K562 (cell line): ENCODE data around the gene FTSJ3. TPM values are rescaled to one million over a fixed set of nuclear protein-coding genes. Genes with fewer than 3 reads are reported as not detected.
A peak's percentile ranks its signal among the peaks of the same experiment; 100 is the strongest.

Source experiments
- ATAC-seq: fragments of 200-7000 bp; cut with Tn5 transposase; 3 replicates; pipeline ENCODE4 v1.9.1; 2020; ENCODE audit warnings: moderate library complexity
- BruUV-seq: library from RNA; stranded (reverse); fragments of 400-500 nt; replicated peaks from 2 replicates; lab custom pipeline; 2021; lab: Mats Ljungman, UMichigan
- CTCF ChIA-PET: fragments of 300-600 bp; formaldehyde crosslinking; extraction: SDS; loops from one replicate; lab custom pipeline; 2021; ENCODE audit warnings: low intra/inter-chr PET ratio; lab: Yijun Ruan, JAX
- POLR2A ChIA-PET: fragments of 300-600, 350-650 bp; sonication (Branson Sonifier 250); formaldehyde crosslinking; extraction: SDS; loops from one replicate; lab custom pipeline; 2021; ENCODE audit warnings: antibody characterized with exemption, inconsistent platforms; lab: Yijun Ruan, JAX
- DNase-seq, 4 experiments: peaks; one replicate each; pipeline versions ENCODE4 v3.0.0 to v3.0.0-alpha.2; 2011 to 2018; ENCODE audit warnings: low spot score in 3 of 4, mixed read lengths in 3 of 4; ENCODE audit errors: extremely low read depth in 1 of 4
- FAIRE-seq: peaks from 2 replicates; lab custom pipeline; 2011; peaks lifted over from hg19 to GRCh38; lab: Jason Lieb, UNC
- H2AFZ ChIP-seq: 2 replicates; pipeline ENCODE4 v1.6.0; 2011; ENCODE audit warnings: low read depth, low read length, control low read depth, inconsistent platforms
- H3K27ac ChIP-seq: fragments of 200-600 bp; 3 replicates; pipeline ENCODE4 v1.8.0; 2011; ENCODE audit warnings: low read depth, mild to moderate bottlenecking, control low read depth, inconsistent platforms, low read length, moderate library complexity, mixed read lengths; ENCODE audit errors: extremely low read depth
- H3K27me3 ChIP-seq, 2 experiments: fragments of 300-600 bp in 1 of 2; 2 replicates in 1 of 2; 3 replicates in 1 of 2; pipeline versions ENCODE4 v1.6.0 to v1.8.0; 2011; ENCODE audit warnings: inconsistent platforms in 2 of 2, low read length in 2 of 2, mild to moderate bottlenecking in 1 of 2, mixed read lengths in 1 of 2, moderate library complexity in 1 of 2; ENCODE audit not compliant: control insufficient read depth in 2 of 2, insufficient read depth in 2 of 2
- H3K36me3 ChIP-seq: fragments of 300-600 bp; 3 replicates; pipeline ENCODE4 v1.8.0; 2011; ENCODE audit warnings: mild to moderate bottlenecking, low read length, inconsistent platforms; ENCODE audit not compliant: control insufficient read depth, insufficient read depth
- H3K4me1 ChIP-seq, 2 experiments: fragments of 200-600 bp in 1 of 2; replicated peaks in 1 of 2; 2 replicates in 1 of 2; 3 replicates in 1 of 2; pipeline versions ENCODE4 v1.5.1 to v1.8.0; 2011; ENCODE audit warnings: inconsistent platforms in 2 of 2, low read length in 2 of 2, mild to moderate bottlenecking in 1 of 2, mixed read lengths in 1 of 2, moderate library complexity in 1 of 2; ENCODE audit not compliant: control insufficient read depth in 2 of 2, insufficient read depth in 2 of 2
- H3K4me2 ChIP-seq: 2 replicates; pipeline ENCODE4 v1.6.1; 2011; ENCODE audit warnings: low read length, control low read depth, inconsistent platforms, mixed read lengths; ENCODE audit not compliant: insufficient read depth
- H3K4me3 ChIP-seq: fragments of 200-600 bp; sonication (generic), shearing (Covaris generic); 2 replicates; pipeline ENCODE4 v1.5.1; 2016; ENCODE audit warnings: control low read depth, inconsistent platforms
- H3K79me2 ChIP-seq: fragments of 200-600 bp; 3 replicates; pipeline ENCODE4 v1.8.0; 2011; ENCODE audit warnings: low read length, inconsistent platforms; ENCODE audit not compliant: control insufficient read depth, insufficient read depth
- H3K9ac ChIP-seq, 2 experiments: 2 replicates each; pipeline versions ENCODE4 v1.6.0 to v1.6.1; 2011; ENCODE audit warnings: low read depth in 2 of 2, low read length in 2 of 2, control low read depth in 1 of 2, inconsistent platforms in 1 of 2, mild to moderate bottlenecking in 1 of 2, mixed read lengths in 1 of 2; ENCODE audit not compliant: insufficient read depth in 1 of 2
- H3K9me1 ChIP-seq: one replicate; pipeline ENCODE4 v1.6.0; 2011; ENCODE audit warnings: inconsistent platforms, mild to moderate bottlenecking, low read length, moderate library complexity; ENCODE audit not compliant: control insufficient read depth, insufficient read depth
- H3K9me3 ChIP-seq: replicated peaks from 2 replicates; pipeline ENCODE4 v1.5.1; 2011; ENCODE audit warnings: low read depth, low read length, inconsistent platforms; ENCODE audit not compliant: control insufficient read depth, insufficient read depth
- H4K20me1 ChIP-seq: replicated peaks from 2 replicates; pipeline ENCODE4 v1.6.1; 2011; ENCODE audit warnings: low read length, inconsistent platforms, mixed read lengths; ENCODE audit not compliant: control insufficient read depth, insufficient read depth
- E2F6 ChIP-seq, 2 experiments: IDR thresholded peaks; 2 replicates each; pipeline ENCODE4 v1.6.1; 2011; ENCODE audit warnings: borderline replicate concordance in 1 of 2, control low read depth in 1 of 2, low read depth in 1 of 2, low read length in 1 of 2, mild to moderate bottlenecking in 1 of 2, mixed read lengths in 1 of 2, moderate library complexity in 1 of 2; ENCODE audit not compliant: insufficient read depth in 1 of 2, insufficient read length in 1 of 2, poor library complexity in 1 of 2, severe bottlenecking in 1 of 2; ENCODE audit errors: extremely low read depth in 1 of 2
- KLF16 ChIP-seq: IDR thresholded peaks from 2 replicates; pipeline ENCODE4 v1.6.1; 2016; ENCODE audit warnings: antibody characterized with exemption
- L3MBTL2 ChIP-seq: fragments of 450-650 bp; IDR thresholded peaks from 2 replicates; pipeline ENCODE4 v1.6.1; 2016; ENCODE audit warnings: mild to moderate bottlenecking, moderate library complexity
- MTA3 ChIP-seq: fragments of 450-650 bp; formaldehyde crosslinking; IDR thresholded peaks from 2 replicates; pipeline ENCODE4 v1.6.1; 2017; ENCODE audit warnings: mild to moderate bottlenecking, borderline replicate concordance
- MYC ChIP-seq, 2 experiments: fragments of 250-450 bp in 1 of 2; sonication (Bioruptor Pico) in 1 of 2; IDR thresholded peaks; 2 replicates each; pipeline versions ENCODE4 v1.5.1 to v1.6.1; 2012 to 2021; ENCODE audit warnings: low read depth in 2 of 2, borderline replicate concordance in 1 of 2, improper control_type of control experiment in 1 of 2, low read length in 1 of 2, mild to moderate bottlenecking in 1 of 2, moderate library complexity in 1 of 2
- RCOR1 ChIP-seq, 2 experiments: IDR thresholded peaks; 2 replicates each; pipeline ENCODE4 v1.6.1; 2012; ENCODE audit warnings: low read depth in 2 of 2, low read length in 2 of 2, borderline replicate concordance in 1 of 2, improper control_type of control experiment in 1 of 2
- SMAD4 ChIP-seq: fragments of 250-450 bp; sonication (Bioruptor Pico); conservative IDR thresholded peaks from 2 replicates; pipeline ENCODE4 v1.8.0; 2021; ENCODE audit warnings: inconsistent platforms, mild to moderate bottlenecking, moderate library complexity
- SMARCA4 ChIP-seq: fragments of 450-650 bp; IDR thresholded peaks from 2 replicates; pipeline ENCODE4 v1.6.1; 2016
- ZBTB7A ChIP-seq: IDR thresholded peaks from 2 replicates; pipeline ENCODE4 v1.6.1; 2011; ENCODE audit warnings: low read depth, mild to moderate bottlenecking, low read length, moderate library complexity, borderline replicate concordance; ENCODE audit not compliant: control insufficient read depth
- ZNF384 ChIP-seq: IDR thresholded peaks from 2 replicates; pipeline ENCODE4 v1.6.1; 2012; ENCODE audit warnings: low read depth, low read length, improper control_type of control experiment
- ZNF512 ChIP-seq: IDR thresholded peaks from 2 replicates; pipeline ENCODE4 v1.6.1; 2016; ENCODE audit warnings: missing genetic modification characterization, missing compliant biosample characterization
- WGBS: fragments of 100-300 bp; shearing (Covaris generic); methylation state at CpG from one replicate; pipeline ENCODE4 v1.1.6; 2016; ENCODE audit warnings: low coverage, mixed read lengths; ENCODE audit not compliant: insufficient coverage; ENCODE audit errors: missing lambda C conversion rate; 5-methylcytosine and 5-hydroxymethylcytosine counted together
- in situ Hi-C: fragments of 300-500 bp; cut with MboI; formaldehyde crosslinking; loops from 4 replicates; pipeline ENCODE4 v1.15.0; 2018; ENCODE audit warnings: inconsistent platforms, mixed read lengths
- intact Hi-C: fragments of 100-400 bp; cut with micrococcal nuclease; formaldehyde crosslinking; loops from 2 replicates; pipeline ENCODE4 v1.14.2; 2022
- polyA plus RNA-seq, 8 experiments: library from polyadenylated mRNA; depleted of rRNA in 4 of 8; stranded (reverse) in 5 of 8; unstranded in 3 of 8; fragments of >200 nt; fragmentation: Nextera tagmentation in 2 of 8; fragmentation: Illumina TruSeq in 1 of 8; extraction: Ambion mirVana in 2 of 8; extraction: Trizol in 1 of 8; gene quantifications; 2 replicates each; pipeline versions ENCODE4 v1.2.1 to v1.2.3, GENCODE V29; 2011 to 2014; ENCODE audit warnings: inconsistent platforms in 1 of 8, missing spikeins in 1 of 8
- total RNA-seq, 7 experiments: library from RNA; depleted of rRNA in 6 of 7; stranded (reverse); fragments of >200 nt in 6 of 7; fragmentation: Illumina TruSeq in 2 of 7; extraction: Trizol in 2 of 7; gene quantifications; 2 replicates each; pipeline versions ENCODE4 v1.2.1 to v1.2.3, GENCODE V29; 2011 to 2021; ENCODE audit warnings: low replicate concordance in 1 of 7
- TF ChIP-seq, protein P1 (sequence below): fragments of 200-800 bp; sonication (Bioruptor generic); IDR thresholded peaks from 2 replicates; pipeline ENCODE4 v1.6.1; 2017; ENCODE audit warnings: missing genetic modification characterization, missing compliant biosample characterization
- TF ChIP-seq, protein P2 (sequence below): fragments of 250-450 bp; sonication (Bioruptor Pico); IDR thresholded peaks from 2 replicates; pipeline ENCODE4 v1.4.0; 2020; ENCODE audit warnings: mild to moderate bottlenecking, moderate library complexity

Gene FTSJ3
- total and polyA plus RNA-seq, 9 of the 15 experiments (the other 6 are each of a cell fraction or from before 2014, with no cell fraction given) = 18.0 to 65.6 (median 52.4) TPM

GRCh38 chr17:63834431-63835166, 7.1 kb upstream of the FTSJ3 start:
- Histone ChIP-seq H4K20me1 (no peaks in the 10 kb centered on the region), H2AFZ (peak overlapping the region; percentile 46), H3K79me2 (peaks cover 32% of the 10 kb centered on the region), H3K4me1 (peaks cover 0 to 25% of the 10 kb centered on the region in 2 experiments; a peak in 4 of 5 replicates), H3K9me1 (no peaks in the 10 kb centered on the region), H3K36me3 (peaks cover 90% of the 10 kb centered on the region), H3K4me2 (no peak overlapping the region), H3K9me3 (no peaks in the 10 kb centered on the region), H3K4me3 (no peak overlapping the region), H3K27me3 (no peaks in the 10 kb centered on the region), H3K9ac (peak overlapping the region in 1 of 2 experiments; percentile 47; a peak in 2 of 4 replicates), H3K27ac (0 out of 3 replicates have a peak overlapping the region, but pooled peaks have one; percentile 27)
- WGBS = 28% methylated on average over 13 of the region's 13 CpGs
- FAIRE-seq (peak; percentile 98), DNase-seq (peak; percentile 54 to 89 (median 68)), ATAC-seq (peak; percentile 94)
- ChIA-PET POLR2A (interaction anchor here (0.6 to 2.2 kb wide), 3 partner anchors 8 to 15 kb away, joined by 3 to 6 read pairs (median 3); partner anchors contain the start of gene PSMC5), CTCF (interaction anchor here (1.1 to 2.4 kb wide), 3 partner anchors 136 to 409 kb away, joined by 3 to 7 read pairs (median 3); no protein-coding TSS in a partner anchor)
- intact Hi-C loops = loop anchor here (10.0 kb wide), 1 partner anchor 140 kb away; no protein-coding TSS in a partner anchor
- no TSS peak for BruUV-seq
- in situ Hi-C loops = loop anchor here (25.0 kb wide), 1 partner anchor 397 kb away; the partner anchor contains the start of gene CYB561
- TF ChIP-seq SMAD4 (CRISPR knock-in tag) = peak; percentile 66
- TF ChIP-seq ZNF512 = no peak
- TF ChIP-seq MTA3 = 0 out of 2 replicates have a peak, but pooled peaks have one; percentile 44
- TF ChIP-seq, protein P1, sequence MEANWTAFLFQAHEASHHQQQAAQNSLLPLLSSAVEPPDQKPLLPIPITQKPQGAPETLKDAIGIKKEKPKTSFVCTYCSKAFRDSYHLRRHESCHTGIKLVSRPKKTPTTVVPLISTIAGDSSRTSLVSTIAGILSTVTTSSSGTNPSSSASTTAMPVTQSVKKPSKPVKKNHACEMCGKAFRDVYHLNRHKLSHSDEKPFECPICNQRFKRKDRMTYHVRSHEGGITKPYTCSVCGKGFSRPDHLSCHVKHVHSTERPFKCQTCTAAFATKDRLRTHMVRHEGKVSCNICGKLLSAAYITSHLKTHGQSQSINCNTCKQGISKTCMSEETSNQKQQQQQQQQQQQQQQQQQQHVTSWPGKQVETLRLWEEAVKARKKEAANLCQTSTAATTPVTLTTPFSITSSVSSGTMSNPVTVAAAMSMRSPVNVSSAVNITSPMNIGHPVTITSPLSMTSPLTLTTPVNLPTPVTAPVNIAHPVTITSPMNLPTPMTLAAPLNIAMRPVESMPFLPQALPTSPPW = peak; percentile 66
- peak; percentile 44; the same call in 1 of the 2 replicates for TF ChIP-seq ZBTB7A
- TF ChIP-seq SMARCA4 = peak; percentile 35; the same call in 1 of the 2 replicates
- TF ChIP-seq E2F6 (IDR thresholded peaks at IDR 0.05; ENCODE audit: borderline replicate concordance in 1 of 2, extremely low read depth in 1 of 2, insufficient read depth in 1 of 2, insufficient read length in 1 of 2, low read depth in 1 of 2, low read length in 1 of 2, poor library complexity in 1 of 2, severe bottlenecking in 1 of 2) = peak in 1 of 2 experiments; percentile 6
- peak; percentile 70 for TF ChIP-seq MYC (IDR thresholded peaks at IDR 0.05; ENCODE audit: low read depth, low read length)
- TF ChIP-seq MYC (CRISPR knock-in tag; IDR thresholded peaks at IDR 0.05; ENCODE audit: borderline replicate concordance, low read depth) = no peak
- peak; percentile 23; the same call in 1 of the 2 replicates for TF ChIP-seq L3MBTL2
- TF ChIP-seq, protein P2, sequence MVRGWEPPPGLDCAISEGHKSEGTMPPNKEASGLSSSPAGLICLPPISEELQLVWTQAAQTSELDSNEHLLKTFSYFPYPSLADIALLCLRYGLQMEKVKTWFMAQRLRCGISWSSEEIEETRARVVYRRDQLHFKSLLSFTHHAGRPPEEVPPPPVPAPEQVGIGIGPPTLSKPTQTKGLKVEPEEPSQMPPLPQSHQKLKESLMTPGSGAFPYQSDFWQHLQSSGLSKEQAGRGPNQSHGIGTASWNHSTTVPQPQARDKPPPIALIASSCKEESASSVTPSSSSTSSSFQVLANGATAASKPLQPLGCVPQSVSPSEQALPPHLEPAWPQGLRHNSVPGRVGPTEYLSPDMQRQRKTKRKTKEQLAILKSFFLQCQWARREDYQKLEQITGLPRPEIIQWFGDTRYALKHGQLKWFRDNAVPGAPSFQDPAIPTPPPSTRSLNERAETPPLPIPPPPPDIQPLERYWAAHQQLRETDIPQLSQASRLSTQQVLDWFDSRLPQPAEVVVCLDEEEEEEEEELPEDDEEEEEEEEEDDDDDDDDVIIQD (CRISPR knock-in tag) = no peak
- peak; percentile 85 for TF ChIP-seq ZNF384
- TF ChIP-seq KLF16 = peak; percentile 34; the same call in 1 of the 2 replicates
- TF ChIP-seq RCOR1 (IDR thresholded peaks at IDR 0.05; ENCODE audit: borderline replicate concordance in 1 of 2, low read depth in 2 of 2, low read length in 2 of 2) = 0 out of 4 replicates have a peak, but pooled peaks of 1 of the 2 experiments have one; percentile 35
